B cell (primary cell): ENCODE results near the gene DPP10. TPM values are rescaled to one million over a fixed set of nuclear protein-coding genes. Genes with fewer than 3 reads are reported as not detected.

Source experiments
- ATAC-seq: fragments of 200-7000 bp; cut with Tn5 transposase; one replicate; pipeline ENCODE4 v1.10.0; 2021; ENCODE audit warnings: low read depth, mild to moderate bottlenecking, moderate number of reproducible peaks, moderate library complexity
- CTCF ChIA-PET: fragments of 350-600 bp; sonication (Branson Sonifier 250); formaldehyde crosslinking; loops from one replicate; lab custom pipeline; 2021; ENCODE audit warnings: antibody characterized with exemption, inconsistent platforms; lab: Charles Lee
- POLR2A ChIA-PET: fragments of 350-600 bp; sonication (Branson Sonifier 250); formaldehyde crosslinking; loops from one replicate; lab custom pipeline; 2021; ENCODE audit warnings: antibody characterized with exemption; lab: Charles Lee
- DNase-seq: peaks from one replicate; pipeline ENCODE4 v3.0.0; 2013
- H2AFZ ChIP-seq: 2 replicates; pipeline ENCODE4 v1.6.1; 2012; ENCODE audit warnings: mild to moderate bottlenecking, low read depth, low read length; ENCODE audit not compliant: insufficient read depth, poor library complexity, severe bottlenecking
- H3K27ac ChIP-seq, 2 donors: 1 replicate in 1 of 2; 2 replicates in 1 of 2; pipeline ENCODE4 v1.5.1; 2012 to 2013; ENCODE audit warnings: low read length in 2 of 2, mild to moderate bottlenecking in 2 of 2, moderate library complexity in 1 of 2
- H3K27me3 ChIP-seq, 4 experiments: fragments of 200-600 bp in 1 of 4; sonication (generic) in 1 of 4; replicated peaks in 1 of 4; 1 replicate in 2 of 4; 2 replicates in 2 of 4; pipeline versions ENCODE4 v1.6.1 to v1.7.0; 2013 to 2016; ENCODE audit warnings: low read length in 3 of 4, mild to moderate bottlenecking in 2 of 4, mixed read lengths in 1 of 4, moderate library complexity in 1 of 4; ENCODE audit not compliant: insufficient read depth in 4 of 4, control insufficient read depth in 3 of 4; ENCODE audit errors: control extremely low read depth in 1 of 4
- H3K36me3 ChIP-seq, 2 experiments: replicated peaks in 1 of 2; 1 replicate in 1 of 2; 2 replicates in 1 of 2; pipeline versions ENCODE4 v1.6.1 to v1.7.1; 2013; ENCODE audit warnings: low read length in 1 of 2; ENCODE audit not compliant: insufficient read depth in 2 of 2, control insufficient read depth in 1 of 2; ENCODE audit errors: control extremely low read depth in 1 of 2, extremely low read depth in 1 of 2
- H3K4me1 ChIP-seq, 2 donors: fragments of 200-600 bp in 1 of 2; sonication (generic) in 1 of 2; 1 replicate in 1 of 2; 2 replicates in 1 of 2; pipeline versions ENCODE4 v1.5.1 to v1.6.1; 2013 to 2017; ENCODE audit warnings: low read length in 2 of 2; ENCODE audit not compliant: control insufficient read depth in 2 of 2, insufficient read depth in 2 of 2
- H3K4me2 ChIP-seq: replicated peaks from 2 replicates; pipeline ENCODE3; 2012; ENCODE audit warnings: mild to moderate bottlenecking, low read depth, low read length; ENCODE audit not compliant: poor library complexity, severe bottlenecking
- H3K4me3 ChIP-seq, 5 experiments: fragments of 200-600 bp in 1 of 5; sonication (generic) in 1 of 5; 1 replicate in 3 of 5; 2 replicates in 2 of 5; pipeline versions ENCODE4 v1.5.1 to v1.7.0; 2011 to 2016; ENCODE audit warnings: low read length in 4 of 5, mild to moderate bottlenecking in 4 of 5, low read depth in 2 of 5, control low read depth in 1 of 5, moderate library complexity in 1 of 5; ENCODE audit not compliant: insufficient read depth in 1 of 5; ENCODE audit errors: control extremely low read depth in 1 of 5, extremely low read depth in 1 of 5
- H3K79me2 ChIP-seq: fragments of 200-600 bp; sonication (generic); one replicate; pipeline ENCODE4 v1.6.0; 2016; ENCODE audit warnings: low read length; ENCODE audit not compliant: control insufficient read depth, insufficient read depth
- H3K9ac ChIP-seq: fragments of 200-600 bp; sonication (generic); 2 replicates; pipeline ENCODE4 v1.6.1; 2017; ENCODE audit warnings: mild to moderate bottlenecking, low read length, moderate library complexity
- H3K9me3 ChIP-seq, 3 donors: one replicate each; pipeline versions ENCODE4 v1.6.1 to v1.7.1; 2013; ENCODE audit warnings: low read length in 2 of 3; ENCODE audit not compliant: control insufficient read depth in 2 of 3, insufficient read depth in 1 of 3; ENCODE audit errors: control extremely low read depth in 1 of 3
- H4K20me1 ChIP-seq: 2 replicates; pipeline ENCODE4 v1.6.0; 2012; ENCODE audit warnings: mild to moderate bottlenecking, low read length; ENCODE audit not compliant: insufficient read depth, control insufficient read depth, poor library complexity, severe bottlenecking
- H3K27ac Mint-ChIP-seq: one replicate; pipeline ENCODE4 v1.8.0; 2021; ENCODE audit warnings: mixed read lengths
- H3K27me3 Mint-ChIP-seq: one replicate; pipeline ENCODE4 v1.8.0; 2021; ENCODE audit warnings: mixed read lengths
- H3K4me1 Mint-ChIP-seq: one replicate; pipeline ENCODE4 v1.8.0; 2021; ENCODE audit warnings: mixed read lengths
- H3K4me3 Mint-ChIP-seq: one replicate; pipeline ENCODE4 v1.8.0; 2021; ENCODE audit warnings: mixed read lengths
- H3K9me3 Mint-ChIP-seq: one replicate; pipeline ENCODE4 v1.8.0; 2022; ENCODE audit warnings: mixed read lengths; ENCODE audit not compliant: insufficient read depth
- EZH2 ChIP-seq: IDR thresholded peaks from 2 replicates; pipeline ENCODE4 v1.6.1; 2012; ENCODE audit warnings: borderline replicate concordance, low read depth, mild to moderate bottlenecking, moderate library complexity, low read length; ENCODE audit not compliant: insufficient read depth, poor library complexity, severe bottlenecking
- WGBS: methylation state at CpG from one replicate; pipeline ENCODE4 v1.1.5; 2013; ENCODE audit warnings: missing lambda C conversion rate; ENCODE audit not compliant: insufficient coverage; 5-methylcytosine and 5-hydroxymethylcytosine counted together
- intact Hi-C: fragments of 100-400 bp; cut with micrococcal nuclease; formaldehyde crosslinking; loops from one replicate; pipeline ENCODE4 v1.10.0; 2022
- polyA plus RNA-seq: library from polyadenylated mRNA; depleted of rRNA; stranded (reverse); fragments of >200 nt; gene quantifications from 2 replicates; pipeline ENCODE4 v1.2.3, GENCODE V29; 2012
- total RNA-seq, 2 donors: library from RNA; stranded (reverse); fragments of 120-200 nt in 1 of 2; gene quantifications; 1 replicate in 1 of 2; 2 replicates in 1 of 2; pipeline versions ENCODE4 v1.2.3 to v1.2.4, GENCODE V29; 2013 to 2022
- TF ChIP-seq, protein P1 (sequence below): fragments of 200-600 bp; IDR thresholded peaks from one replicate; pipeline ENCODE4 v1.8.0; 2022; ENCODE audit warnings: antibody characterized with exemption, mild to moderate bottlenecking

The DPP10 gene
- total and polyA plus RNA-seq, 2 donors (not counting 1 experiment from before 2014, with no cell fraction given) = not detected

DNA sequence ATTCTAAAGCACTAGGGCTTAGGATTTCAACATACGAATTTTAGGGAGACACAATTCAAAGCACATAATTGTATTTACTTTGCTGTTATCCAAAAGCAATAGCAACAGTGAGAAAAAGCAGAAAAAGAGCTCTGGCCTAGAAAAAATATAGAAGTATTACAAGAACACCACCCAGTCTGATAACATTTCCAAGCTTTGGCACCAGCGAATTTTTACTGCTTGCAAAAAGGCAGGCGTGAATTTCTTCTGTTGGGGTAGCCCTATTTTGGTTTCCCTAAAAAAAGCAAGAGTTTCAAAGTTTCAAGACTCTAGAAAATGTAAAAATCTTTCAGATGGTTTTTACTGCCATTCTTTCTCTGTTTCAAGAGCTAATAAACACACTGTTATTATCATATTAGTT is 292.7 kb downstream of the DPP10 start:
- POLR2A ChIA-PET = no interaction called here
- H3K4me1 ChIP-seq = no peaks in the 10 kb centered on the region
- H3K27ac Mint-ChIP-seq = no peak overlapping the region

DNA sequence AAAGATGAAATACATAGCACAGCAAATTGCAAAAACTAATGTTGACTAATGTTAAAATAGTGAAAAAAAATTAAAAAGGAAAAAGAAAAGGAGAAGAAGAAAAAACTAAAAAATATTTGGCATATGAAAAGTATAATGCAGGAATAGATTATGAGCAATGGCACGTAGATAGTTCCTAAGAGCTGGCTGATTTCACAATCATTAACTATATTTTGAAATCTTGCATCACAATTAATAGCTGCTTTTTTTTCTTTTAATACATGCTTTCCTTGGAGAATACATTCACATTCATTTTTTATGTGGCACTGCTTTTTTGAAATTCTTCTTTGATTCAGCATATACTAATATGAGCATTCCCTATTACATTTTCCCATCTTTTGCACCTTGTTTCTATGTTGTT is 299.8 kb downstream of the DPP10 start:
- no peaks in the 10 kb centered on the region for H3K4me1 ChIP-seq
- CTCF ChIA-PET = no interaction called here
- WGBS = no CpG with 5 or more reads among the region's 1 CpG

More for the DNA sequence above, 292.7 kb downstream of the DPP10 start:
- Mint-ChIP-seq H3K4me1 (no peaks in the 10 kb centered on the region), H3K9me3 (peaks cover 2% of the 10 kb centered on the region), H3K4me3 (no peak overlapping the region), H3K27me3 (no peaks in the 10 kb centered on the region)
- no peak overlapping the region for H3K4me2 ChIP-seq
- H3K27me3 ChIP-seq = no peaks in the 10 kb centered on the region
- no CpG with 5 or more reads among the region's 3 CpGs for WGBS
- CTCF ChIA-PET = no interaction called here
- H2AFZ ChIP-seq = no peak overlapping the region
- intact Hi-C loops = no loop called here
- H3K4me3 ChIP-seq = no peak overlapping the region
- no peak overlapping the region for H3K9ac ChIP-seq
- H3K27ac ChIP-seq = no peak overlapping the region
- TF ChIP-seq, protein P1, sequence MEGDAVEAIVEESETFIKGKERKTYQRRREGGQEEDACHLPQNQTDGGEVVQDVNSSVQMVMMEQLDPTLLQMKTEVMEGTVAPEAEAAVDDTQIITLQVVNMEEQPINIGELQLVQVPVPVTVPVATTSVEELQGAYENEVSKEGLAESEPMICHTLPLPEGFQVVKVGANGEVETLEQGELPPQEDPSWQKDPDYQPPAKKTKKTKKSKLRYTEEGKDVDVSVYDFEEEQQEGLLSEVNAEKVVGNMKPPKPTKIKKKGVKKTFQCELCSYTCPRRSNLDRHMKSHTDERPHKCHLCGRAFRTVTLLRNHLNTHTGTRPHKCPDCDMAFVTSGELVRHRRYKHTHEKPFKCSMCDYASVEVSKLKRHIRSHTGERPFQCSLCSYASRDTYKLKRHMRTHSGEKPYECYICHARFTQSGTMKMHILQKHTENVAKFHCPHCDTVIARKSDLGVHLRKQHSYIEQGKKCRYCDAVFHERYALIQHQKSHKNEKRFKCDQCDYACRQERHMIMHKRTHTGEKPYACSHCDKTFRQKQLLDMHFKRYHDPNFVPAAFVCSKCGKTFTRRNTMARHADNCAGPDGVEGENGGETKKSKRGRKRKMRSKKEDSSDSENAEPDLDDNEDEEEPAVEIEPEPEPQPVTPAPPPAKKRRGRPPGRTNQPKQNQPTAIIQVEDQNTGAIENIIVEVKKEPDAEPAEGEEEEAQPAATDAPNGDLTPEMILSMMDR = no peak
- TF ChIP-seq EZH2 = no peak
- no peaks in the 10 kb centered on the region for H3K36me3 ChIP-seq
- H4K20me1 ChIP-seq = no peaks in the 10 kb centered on the region
- ATAC-seq (no peak), DNase-seq (no peak)
- peaks cover 0 to 5% (median 0%) of the 10 kb centered on the region in 3 donors for H3K9me3 ChIP-seq
- H3K79me2 ChIP-seq = no peaks in the 10 kb centered on the region

More for the DNA sequence above, 299.8 kb downstream of the DPP10 start:
- Mint-ChIP-seq H3K4me3 (no peak overlapping the region), H3K4me1 (no peaks in the 10 kb centered on the region), H3K27me3 (no peaks in the 10 kb centered on the region), H3K27ac (no peak overlapping the region), H3K9me3 (peaks cover 4% of the 10 kb centered on the region)
- no peaks in the 10 kb centered on the region for H3K36me3 ChIP-seq
- intact Hi-C loops = no loop called here
- POLR2A ChIA-PET = no interaction called here
- H4K20me1 ChIP-seq = no peaks in the 10 kb centered on the region
- H3K27ac ChIP-seq = no peak overlapping the region
- H3K9me3 ChIP-seq = peaks cover 0 to 5% (median 0%) of the 10 kb centered on the region in 3 donors
- no peaks in the 10 kb centered on the region for H3K79me2 ChIP-seq
- H3K4me2 ChIP-seq = no peak overlapping the region
- DNase-seq (no peak), ATAC-seq (no peak)
- H3K4me3 ChIP-seq = no peak overlapping the region
- no peak for TF ChIP-seq EZH2
- TF ChIP-seq, protein P1 = no peak
- H3K9ac ChIP-seq = no peak overlapping the region
- no peak overlapping the region for H2AFZ ChIP-seq
- no peaks in the 10 kb centered on the region for H3K27me3 ChIP-seq
